A673 (cell line): ENCODE data around the gene UBASH3B.

Source experiments
- CTCF ChIP-seq: fragments of 300-800, 200-600 bp; sonication (generic); conservative IDR thresholded peaks from 2 replicates; pipeline ENCODE4 v1.5.1; 2017; ENCODE audit warnings: low read depth, mild to moderate bottlenecking, antibody characterized with exemption, low read length, moderate library complexity, mixed read lengths
- EZH2 ChIP-seq: fragments of 200-600 bp; sonication (generic); IDR thresholded peaks from 2 replicates; pipeline ENCODE4 v1.6.1; 2017; ENCODE audit warnings: borderline replicate concordance, low read depth, mild to moderate bottlenecking, mixed read lengths, antibody characterized with exemption, low read length; ENCODE audit not compliant: poor library complexity, severe bottlenecking

- TF ChIP-seq CTCF (no peak), EZH2 (no peak)
Measured at GRCh38 chr11:122847466-122847865, 191.9 kb downstream of the UBASH3B start.
